ENCODE measurements around the gene APOL6.
"Not testable (repeated sequence)": the region's sequence is repeated elsewhere in the genome, so short reads cannot be mapped to it uniquely, and the experiment has no call there.

APOL6 gene

GRCh38 chr22:35674335-35674734 is 26.1 kb downstream of the APOL6 start:
- no peak for DNase-seq (ENCODE audit: low read depth)
- H3K4me3 ChIP-seq (replicated peaks; ENCODE audit: low read depth, low read length) = no peak overlapping the region
- TF ChIP-seq, protein P1, sequence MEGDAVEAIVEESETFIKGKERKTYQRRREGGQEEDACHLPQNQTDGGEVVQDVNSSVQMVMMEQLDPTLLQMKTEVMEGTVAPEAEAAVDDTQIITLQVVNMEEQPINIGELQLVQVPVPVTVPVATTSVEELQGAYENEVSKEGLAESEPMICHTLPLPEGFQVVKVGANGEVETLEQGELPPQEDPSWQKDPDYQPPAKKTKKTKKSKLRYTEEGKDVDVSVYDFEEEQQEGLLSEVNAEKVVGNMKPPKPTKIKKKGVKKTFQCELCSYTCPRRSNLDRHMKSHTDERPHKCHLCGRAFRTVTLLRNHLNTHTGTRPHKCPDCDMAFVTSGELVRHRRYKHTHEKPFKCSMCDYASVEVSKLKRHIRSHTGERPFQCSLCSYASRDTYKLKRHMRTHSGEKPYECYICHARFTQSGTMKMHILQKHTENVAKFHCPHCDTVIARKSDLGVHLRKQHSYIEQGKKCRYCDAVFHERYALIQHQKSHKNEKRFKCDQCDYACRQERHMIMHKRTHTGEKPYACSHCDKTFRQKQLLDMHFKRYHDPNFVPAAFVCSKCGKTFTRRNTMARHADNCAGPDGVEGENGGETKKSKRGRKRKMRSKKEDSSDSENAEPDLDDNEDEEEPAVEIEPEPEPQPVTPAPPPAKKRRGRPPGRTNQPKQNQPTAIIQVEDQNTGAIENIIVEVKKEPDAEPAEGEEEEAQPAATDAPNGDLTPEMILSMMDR (IDR thresholded peaks at IDR 0.05; ENCODE audit: low read length, missing control alignments) = no peak

DNA sequence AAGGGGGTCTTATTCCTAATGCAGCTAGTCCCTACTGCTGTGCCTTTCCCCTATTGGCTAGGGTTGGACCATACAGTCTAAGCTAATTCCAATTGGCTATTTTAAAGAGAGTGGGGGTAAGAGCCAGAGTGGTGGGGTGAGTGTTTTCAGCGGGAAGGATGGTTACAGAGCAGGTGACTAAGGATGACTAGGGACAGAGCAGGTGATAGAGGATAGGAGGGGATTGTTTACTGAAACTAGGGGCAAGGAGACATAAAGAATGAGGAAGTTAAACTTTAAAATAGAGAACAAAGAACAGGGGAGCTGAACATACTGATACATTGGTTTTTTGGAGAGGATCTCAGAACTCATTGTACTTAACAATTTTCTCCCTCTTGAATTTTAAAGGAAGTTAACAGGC is 27.8 kb downstream of the APOL6 start:
- DNase-seq (ENCODE audit: low read depth); H3K4me3 ChIP-seq (replicated peaks; ENCODE audit: low read depth, low read length): not testable (repeated sequence)

- TF ChIP-seq, protein P1 (IDR thresholded peaks at IDR 0.05; ENCODE audit: low read length, missing control alignments) = no peak
- H3K4me3 ChIP-seq (replicated peaks; ENCODE audit: low read depth, low read length) = no peak overlapping the region
- DNase-seq (ENCODE audit: low read depth) = no peak
Observed at GRCh38 chr22:35677460-35678187, 29.4 kb downstream of the APOL6 start.

GRCh38 chr22:35678836-35679235 is 30.6 kb downstream of the APOL6 start:
- DNase-seq (ENCODE audit: low read depth) = no peak
- TF ChIP-seq, protein P1 (IDR thresholded peaks at IDR 0.05; ENCODE audit: low read length, missing control alignments) = no peak
- no peak overlapping the region for H3K4me3 ChIP-seq (replicated peaks; ENCODE audit: low read depth, low read length)

GRCh38 chr22:35679492-35679891 is 31.2 kb downstream of the APOL6 start:
- H3K4me3 ChIP-seq (replicated peaks; ENCODE audit: low read depth, low read length) = not testable (repeated sequence)
- DNase-seq (ENCODE audit: low read depth) = peak; percentile 30

- DNase-seq (ENCODE audit: low read depth) = no peak
- H3K4me3 ChIP-seq (replicated peaks; ENCODE audit: low read depth, low read length) = no peak overlapping the region
- TF ChIP-seq, protein P1 (IDR thresholded peaks at IDR 0.05; ENCODE audit: low read length, missing control alignments) = no peak
Observed at GRCh38 chr22:35681454-35682052, 33.3 kb downstream of the APOL6 start.

GRCh38 chr22:35683560-35683959 is 35.3 kb downstream of the APOL6 start:
- DNase-seq (ENCODE audit: low read depth) = no peak
- no peak overlapping the region for H3K4me3 ChIP-seq (replicated peaks; ENCODE audit: low read depth, low read length)
- TF ChIP-seq, protein P1 (IDR thresholded peaks at IDR 0.05; ENCODE audit: low read length, missing control alignments) = no peak

DNA sequence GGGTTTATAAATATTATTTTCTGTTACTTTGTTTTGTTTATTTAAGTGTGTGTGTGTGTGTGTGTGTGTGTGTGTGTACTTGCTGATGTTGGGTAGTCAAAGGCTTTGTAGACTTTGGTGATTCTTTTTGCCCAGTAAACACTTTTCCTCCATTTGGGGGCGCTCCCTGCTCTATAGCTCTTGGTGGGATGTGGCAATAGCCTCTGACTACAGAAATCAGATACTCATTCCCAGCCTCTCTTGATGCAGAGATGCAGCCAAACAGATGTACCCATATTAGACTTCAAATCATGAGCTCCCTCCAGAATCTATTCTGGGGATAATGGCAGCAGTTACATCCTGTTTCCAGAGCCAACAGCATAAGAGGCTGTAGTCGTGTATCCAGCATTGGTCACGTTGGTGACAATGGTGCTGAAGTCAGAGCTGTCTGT is 36.0 kb downstream of the APOL6 start:
- DNase-seq (ENCODE audit: low read depth) = peak; percentile 76
- H3K4me3 ChIP-seq (replicated peaks; ENCODE audit: low read depth, low read length) = no peak overlapping the region
- TF ChIP-seq, protein P1 (IDR thresholded peaks at IDR 0.05; ENCODE audit: low read length, missing control alignments) = peak; percentile 63
